ENCODE measurements around the gene TTC13.

Gene TTC13

DNA sequence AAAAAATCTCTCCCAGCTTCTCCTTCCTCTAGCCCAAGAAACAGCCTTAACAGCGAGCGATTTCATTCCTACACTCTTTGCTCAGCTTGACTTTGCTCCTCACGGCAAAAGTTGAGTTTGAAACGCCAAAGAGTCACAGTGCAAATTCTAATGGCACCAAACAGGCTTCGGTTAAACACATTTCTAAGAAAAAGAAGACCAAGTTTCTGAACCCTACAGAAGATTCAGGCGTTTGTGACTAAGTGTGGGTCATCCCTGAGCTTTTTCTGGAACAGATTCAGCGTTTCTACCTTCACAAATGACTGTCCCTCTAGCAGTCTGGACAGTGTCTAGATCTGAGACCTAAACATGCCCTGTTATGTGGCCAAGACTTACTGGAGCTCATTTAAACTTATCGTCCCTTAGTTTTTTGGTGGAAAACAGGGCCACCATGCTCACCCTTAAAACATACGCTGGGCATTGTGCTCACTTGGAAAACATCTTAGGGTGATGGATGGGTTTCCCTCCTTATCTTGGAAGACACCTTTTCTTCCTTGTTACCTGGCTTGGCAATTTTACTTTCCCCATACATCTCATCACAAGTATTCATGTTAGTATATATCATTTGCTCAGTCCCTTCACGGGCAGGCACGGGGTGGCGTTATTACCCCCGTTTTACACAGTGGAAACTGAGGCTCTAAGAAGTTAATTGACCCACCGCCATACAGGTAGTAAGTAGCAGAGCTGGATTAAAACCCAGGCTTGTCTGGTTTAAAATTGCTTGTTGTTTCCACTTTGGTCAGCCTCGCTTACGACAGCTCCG lies 111.4 kb downstream of the TTC13 start:
- Histone ChIP-seq H3K36me3 (ENCODE audit: insufficient read depth, low read length) (no peaks in the 10 kb centered on the region), H3K4me3 (peak overlapping the region; percentile 94), H3K9ac (ENCODE audit: insufficient read length) (peak overlapping the region; percentile 86), H3K27ac (no peak overlapping the region), H3K9me3 (ENCODE audit: low read depth, low read length) (no peaks in the 10 kb centered on the region)
- no peak for TF ChIP-seq EZH2 (IDR thresholded peaks at IDR 0.05)
- TF ChIP-seq FOXP2 (optimal IDR thresholded peaks at IDR 0.05; ENCODE audit: control extremely low read depth, extremely low read length, insufficient read depth), result no peak
- TF ChIP-seq POLR2AphosphoS5 (IDR thresholded peaks at IDR 0.05; ENCODE audit: borderline replicate concordance, low read depth, low read length), result no peak
- DNase-seq (ENCODE audit: low read depth, low spot score), result no peak

DNA sequence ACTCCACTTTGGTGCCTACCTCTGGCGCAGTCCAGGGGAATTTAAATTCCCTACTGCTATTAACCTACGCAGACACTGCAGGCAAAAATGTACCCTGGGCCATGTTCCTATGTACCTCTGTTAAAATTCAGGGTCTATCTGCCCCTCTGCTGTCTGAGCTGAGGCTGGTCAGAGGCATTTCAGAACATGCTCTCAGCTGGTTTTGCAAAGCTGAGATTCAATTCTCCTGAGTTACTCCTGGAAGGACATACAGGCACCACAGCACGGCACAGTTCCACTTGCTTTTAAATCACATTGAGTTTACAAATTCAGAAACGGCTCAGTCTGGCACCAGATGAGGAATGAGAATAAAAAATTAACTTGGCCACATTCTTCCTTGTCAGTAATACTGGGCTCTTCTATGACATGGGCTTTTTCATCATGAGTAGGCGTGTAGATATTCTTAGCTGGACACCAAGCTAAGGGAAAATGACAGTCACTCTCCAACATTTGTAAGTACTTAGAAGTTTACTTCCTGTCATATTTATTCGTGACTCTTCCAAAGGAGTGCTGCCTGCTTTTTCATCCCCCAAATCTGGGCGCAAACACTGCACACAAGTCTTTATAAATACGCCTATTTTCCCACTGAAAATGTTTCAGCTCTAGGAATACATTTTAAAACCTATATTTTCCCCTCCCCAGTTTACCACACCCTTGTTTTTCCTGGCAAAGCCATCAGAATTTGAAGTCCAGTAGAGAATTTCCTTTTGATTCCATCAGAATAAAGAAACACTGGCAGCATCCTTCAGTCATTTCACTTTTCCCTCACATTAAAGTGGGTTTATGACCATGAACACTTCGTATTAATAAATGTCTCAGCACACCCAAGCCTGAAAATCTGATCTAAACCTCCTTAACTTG lies 112.2 kb downstream of the TTC13 start:
- Histone ChIP-seq H3K27ac (no peak overlapping the region), H3K9ac (ENCODE audit: insufficient read length) (no peak overlapping the region), H3K36me3 (ENCODE audit: insufficient read depth, low read length) (no peaks in the 10 kb centered on the region), H3K9me3 (ENCODE audit: low read depth, low read length) (no peaks in the 10 kb centered on the region), H3K4me3 (peak overlapping the region; percentile 94)
- DNase-seq (ENCODE audit: low read depth, low spot score), result no peak
- no peak for TF ChIP-seq EZH2 (IDR thresholded peaks at IDR 0.05)
- TF ChIP-seq FOXP2 (optimal IDR thresholded peaks at IDR 0.05; ENCODE audit: control extremely low read depth, extremely low read length, insufficient read depth), result no peak
- TF ChIP-seq POLR2AphosphoS5 (IDR thresholded peaks at IDR 0.05; ENCODE audit: borderline replicate concordance, low read depth, low read length), result no peak

- DNase-seq (ENCODE audit: low read depth, low spot score), result no peak
- no peaks in the 10 kb centered on the region for H3K36me3 ChIP-seq (ENCODE audit: insufficient read depth, low read length)
- no peak overlapping the region for H3K9ac ChIP-seq (ENCODE audit: insufficient read length)
- no peak overlapping the region for H3K4me3 ChIP-seq
- H3K9me3 ChIP-seq (ENCODE audit: low read depth, low read length), result no peaks in the 10 kb centered on the region
- TF ChIP-seq POLR2AphosphoS5 (IDR thresholded peaks at IDR 0.05; ENCODE audit: borderline replicate concordance, low read depth, low read length), result no peak
- TF ChIP-seq EZH2 (IDR thresholded peaks at IDR 0.05), result no peak
- no peak for TF ChIP-seq FOXP2 (optimal IDR thresholded peaks at IDR 0.05; ENCODE audit: control extremely low read depth, extremely low read length, insufficient read depth)
- H3K27ac ChIP-seq, result no peak overlapping the region
Observed at GRCh38 chr1:230865062-230865817, 113.4 kb downstream of the TTC13 start.

DNA sequence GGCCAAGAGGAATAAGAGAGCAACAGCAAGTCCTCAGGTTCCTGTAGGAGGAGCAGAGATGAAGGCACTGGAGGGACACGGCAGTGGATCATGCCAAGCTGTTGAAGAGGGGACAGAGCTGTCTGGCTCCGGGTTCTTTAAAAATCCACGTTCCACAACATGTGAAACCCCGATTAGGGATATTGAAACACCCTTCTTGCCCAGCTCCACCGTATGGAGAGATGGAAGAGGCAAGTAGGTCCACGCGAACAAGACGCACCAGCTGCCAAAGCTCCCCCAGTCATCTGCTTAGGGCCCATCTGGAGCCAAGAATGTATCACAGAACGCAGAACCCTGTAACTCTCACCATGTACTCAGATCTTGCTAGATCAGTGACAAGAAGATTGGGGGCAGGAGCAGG lies 114.2 kb downstream of the TTC13 start:
- TF ChIP-seq POLR2AphosphoS5 (IDR thresholded peaks at IDR 0.05; ENCODE audit: borderline replicate concordance, low read depth, low read length), result no peak
- TF ChIP-seq EZH2 (IDR thresholded peaks at IDR 0.05), result no peak
- TF ChIP-seq FOXP2 (optimal IDR thresholded peaks at IDR 0.05; ENCODE audit: control extremely low read depth, extremely low read length, insufficient read depth), result no peak
- no peak overlapping the region for H3K4me3 ChIP-seq
- no peaks in the 10 kb centered on the region for H3K9me3 ChIP-seq (ENCODE audit: low read depth, low read length)
- no peak overlapping the region for H3K27ac ChIP-seq
- H3K36me3 ChIP-seq (ENCODE audit: insufficient read depth, low read length), result no peaks in the 10 kb centered on the region
- H3K9ac ChIP-seq (ENCODE audit: insufficient read length), result no peak overlapping the region
- DNase-seq (ENCODE audit: low read depth, low spot score), result no peak

DNA sequence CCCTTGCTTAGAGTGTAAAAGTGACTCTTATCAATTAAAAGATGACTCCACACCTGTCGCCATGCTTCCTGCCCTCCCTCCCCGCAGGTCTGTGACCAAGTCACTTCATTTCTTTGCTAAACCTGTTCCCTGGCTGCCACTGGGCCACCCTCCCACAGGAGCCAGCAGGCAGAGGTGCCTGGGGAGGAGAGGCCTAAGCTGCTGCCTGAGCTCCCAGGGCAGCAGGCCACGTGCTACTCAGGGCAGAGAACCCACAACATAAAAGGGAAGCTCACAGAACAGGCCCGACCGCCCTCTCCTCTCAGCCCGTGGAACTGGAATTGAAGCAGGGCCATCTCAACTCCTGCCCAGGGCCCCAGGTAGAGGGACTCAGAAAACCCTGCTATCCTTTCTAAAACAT lies 115.2 kb downstream of the TTC13 start:
- no peak overlapping the region for H3K27ac ChIP-seq
- no peak for DNase-seq (ENCODE audit: low read depth, low spot score)
- no peak overlapping the region for H3K4me3 ChIP-seq
- no peak overlapping the region for H3K9ac ChIP-seq (ENCODE audit: insufficient read length)
- no peaks in the 10 kb centered on the region for H3K36me3 ChIP-seq (ENCODE audit: insufficient read depth, low read length)
- no peaks in the 10 kb centered on the region for H3K9me3 ChIP-seq (ENCODE audit: low read depth, low read length)
- TF ChIP-seq POLR2AphosphoS5 (IDR thresholded peaks at IDR 0.05; ENCODE audit: borderline replicate concordance, low read depth, low read length) (no peak), FOXP2 (optimal IDR thresholded peaks at IDR 0.05; ENCODE audit: control extremely low read depth, extremely low read length, insufficient read depth) (no peak), EZH2 (IDR thresholded peaks at IDR 0.05) (no peak)

- no peak overlapping the region for H3K4me3 ChIP-seq
- no peaks in the 10 kb centered on the region for H3K36me3 ChIP-seq (ENCODE audit: insufficient read depth, low read length)
- TF ChIP-seq POLR2AphosphoS5 (IDR thresholded peaks at IDR 0.05; ENCODE audit: borderline replicate concordance, low read depth, low read length) (no peak), EZH2 (IDR thresholded peaks at IDR 0.05) (no peak), FOXP2 (optimal IDR thresholded peaks at IDR 0.05; ENCODE audit: control extremely low read depth, extremely low read length, insufficient read depth) (no peak)
- H3K27ac ChIP-seq, result no peak overlapping the region
- no peak for DNase-seq (ENCODE audit: low read depth, low spot score)
- no peak overlapping the region for H3K9ac ChIP-seq (ENCODE audit: insufficient read length)
- H3K9me3 ChIP-seq (ENCODE audit: low read depth, low read length), result no peaks in the 10 kb centered on the region
Observed at GRCh38 chr1:230861970-230862595, 116.6 kb downstream of the TTC13 start.

GRCh38 chr1:230861489-230861888 lies 117.2 kb downstream of the TTC13 start:
- H3K9ac ChIP-seq (ENCODE audit: insufficient read length), result no peak overlapping the region
- no peak for TF ChIP-seq FOXP2 (optimal IDR thresholded peaks at IDR 0.05; ENCODE audit: control extremely low read depth, extremely low read length, insufficient read depth)
- TF ChIP-seq POLR2AphosphoS5 (IDR thresholded peaks at IDR 0.05; ENCODE audit: borderline replicate concordance, low read depth, low read length), result no peak
- no peak for TF ChIP-seq EZH2 (IDR thresholded peaks at IDR 0.05)
- H3K4me3 ChIP-seq, result no peak overlapping the region
- no peaks in the 10 kb centered on the region for H3K36me3 ChIP-seq (ENCODE audit: insufficient read depth, low read length)
- no peaks in the 10 kb centered on the region for H3K9me3 ChIP-seq (ENCODE audit: low read depth, low read length)
- H3K27ac ChIP-seq, result no peak overlapping the region
- DNase-seq (ENCODE audit: low read depth, low spot score), result no peak

Data from SK-N-MC (cell line).